Heart left ventricle (tissue), 13 donors: ENCODE results near the gene FZD8.

Experiments used
- POLR2A ChIP-seq, 2 donors: fragments of 450-650 bp; IDR thresholded peaks; one replicate each; pipeline ENCODE4 v1.6.1; 2017; ENCODE audit warnings: antibody characterized with exemption in 2 of 2, mild to moderate bottlenecking in 2 of 2, moderate library complexity in 2 of 2
- TF ChIP-seq, protein P1 (sequence below), 12 donors: fragments of 200-600 bp; sonication (generic) in 4 of 12; IDR thresholded peaks; one replicate each; pipeline versions ENCODE4 v1.5.0 to v1.8.0; 2018 to 2022; ENCODE audit warnings: antibody characterized with exemption in 12 of 12, mild to moderate bottlenecking in 5 of 12
- donor health status: ischemic (EF 13 %, LVEDD 7.1; RV severe dilation, severe dysfunction).
- donor health status: DM: no; HTN: yes; CAD: no.
- donor health status: DM: no; HTN: no; CAD: no.
- donor health status: ischemic (EF 25% LVEDD 6.9; RV normal size, moderate dysfunction).
- donor health status: ischemic (EF 25% LVEDD 5.7; RV mildly dilated, moderate dysfunction).
- donor health status: ischemic (EF 35%, LVEDD 5.7; RV mildly dilated, moderate dysfunction).
- donor health status: nonischemic (EF 11% LVEDD 7.7; RV severe dilation, severe dysfunction).
- donor health status: DM: yes; HTN: yes; CAD: no.
- donor health status: PGD.
- donor health status: ischemic (EF 29% LVEDD 5.4; RV normal size, mild dysfunction).
- donor health status: nonischemic (EF 23%, LVEDD 6.1; RV moderate dilation, normal function).

DNA sequence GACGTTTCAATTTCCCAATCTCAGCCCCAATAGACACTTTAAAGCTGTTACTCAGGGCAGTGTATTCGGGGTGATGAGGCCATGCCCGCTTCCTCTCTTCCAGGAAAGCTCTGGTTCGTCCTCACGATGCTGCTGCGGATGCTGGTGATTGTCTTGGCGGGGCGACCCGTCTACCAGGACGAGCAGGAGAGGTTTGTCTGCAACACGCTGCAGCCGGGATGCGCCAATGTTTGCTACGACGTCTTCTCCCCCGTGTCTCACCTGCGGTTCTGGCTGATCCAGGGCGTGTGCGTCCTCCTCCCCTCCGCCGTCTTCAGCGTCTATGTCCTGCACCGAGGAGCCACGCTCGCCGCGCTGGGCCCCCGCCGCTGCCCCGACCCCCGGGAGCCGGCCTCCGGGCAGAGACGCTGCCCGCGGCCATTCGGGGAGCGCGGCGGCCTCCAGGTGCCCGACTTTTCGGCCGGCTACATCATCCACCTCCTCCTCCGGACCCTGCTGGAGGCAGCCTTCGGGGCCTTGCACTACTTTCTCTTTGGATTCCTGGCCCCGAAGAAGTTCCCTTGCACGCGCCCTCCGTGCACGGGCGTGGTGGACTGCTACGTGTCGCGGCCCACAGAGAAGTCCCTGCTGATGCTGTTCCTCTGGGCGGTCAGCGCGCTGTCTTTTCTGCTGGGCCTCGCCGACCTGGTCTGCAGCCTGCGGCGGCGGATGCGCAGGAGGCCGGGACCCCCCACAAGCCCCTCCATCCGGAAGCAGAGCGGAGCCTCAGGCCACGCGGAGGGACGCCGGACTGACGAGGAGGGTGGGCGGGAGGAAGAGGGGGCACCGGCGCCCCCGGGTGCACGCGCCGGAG is 34.4 kb downstream of the FZD8 start:
- TF ChIP-seq, protein P1, sequence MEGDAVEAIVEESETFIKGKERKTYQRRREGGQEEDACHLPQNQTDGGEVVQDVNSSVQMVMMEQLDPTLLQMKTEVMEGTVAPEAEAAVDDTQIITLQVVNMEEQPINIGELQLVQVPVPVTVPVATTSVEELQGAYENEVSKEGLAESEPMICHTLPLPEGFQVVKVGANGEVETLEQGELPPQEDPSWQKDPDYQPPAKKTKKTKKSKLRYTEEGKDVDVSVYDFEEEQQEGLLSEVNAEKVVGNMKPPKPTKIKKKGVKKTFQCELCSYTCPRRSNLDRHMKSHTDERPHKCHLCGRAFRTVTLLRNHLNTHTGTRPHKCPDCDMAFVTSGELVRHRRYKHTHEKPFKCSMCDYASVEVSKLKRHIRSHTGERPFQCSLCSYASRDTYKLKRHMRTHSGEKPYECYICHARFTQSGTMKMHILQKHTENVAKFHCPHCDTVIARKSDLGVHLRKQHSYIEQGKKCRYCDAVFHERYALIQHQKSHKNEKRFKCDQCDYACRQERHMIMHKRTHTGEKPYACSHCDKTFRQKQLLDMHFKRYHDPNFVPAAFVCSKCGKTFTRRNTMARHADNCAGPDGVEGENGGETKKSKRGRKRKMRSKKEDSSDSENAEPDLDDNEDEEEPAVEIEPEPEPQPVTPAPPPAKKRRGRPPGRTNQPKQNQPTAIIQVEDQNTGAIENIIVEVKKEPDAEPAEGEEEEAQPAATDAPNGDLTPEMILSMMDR (IDR thresholded peaks at IDR 0.05): no peak
- no peak for TF ChIP-seq POLR2A (IDR thresholded peaks at IDR 0.05)
